Esophagus squamous epithelium (tissue), 5 donors: ENCODE results near the gene SNX5. TPM values are rescaled to one million over a fixed set of nuclear protein-coding genes. Genes with fewer than 3 reads are reported as not detected.

Source experiments
- DNase-seq: peaks from one replicate; lab custom pipeline; 2025; lab: John Stamatoyannopoulos, UW
- H3K27ac ChIP-seq, 4 donors: fragments of 200-600 bp; sonication (generic); one replicate each; pipeline ENCODE4 v1.5.1; 2016 to 2019; ENCODE audit warnings: mild to moderate bottlenecking in 1 of 4
- H3K27me3 ChIP-seq, 4 donors: fragments of 200-600 bp; sonication (generic); 1 replicate in 3 of 4; 2 replicates in 1 of 4; pipeline versions ENCODE4 v1.5.1 to v1.6.0; 2017 to 2021; ENCODE audit warnings: antibody characterized with exemption in 1 of 4
- H3K36me3 ChIP-seq, 3 donors: fragments of 200-600 bp; sonication (generic); one replicate each; pipeline ENCODE4 v1.5.1; 2016 to 2019
- H3K4me1 ChIP-seq, 3 donors: fragments of 200-600 bp; sonication (generic); one replicate each; pipeline ENCODE4 v1.5.1; 2017 to 2019
- H3K4me3 ChIP-seq, 4 donors: fragments of 200-600 bp; sonication (generic); 1 replicate in 3 of 4; 2 replicates in 1 of 4; pipeline ENCODE4 v1.5.1; 2016 to 2019; ENCODE audit warnings: mild to moderate bottlenecking in 2 of 4, moderate library complexity in 1 of 4
- H3K9me3 ChIP-seq, 3 donors: fragments of 200-600 bp; sonication (generic); one replicate each; pipeline ENCODE4 v1.5.1; 2016 to 2019
- CTCF ChIP-seq, 6 experiments: fragments of 450-650 bp in 4 of 6; fragments of 200-600 bp in 2 of 6; sonication (generic) in 2 of 6; IDR thresholded peaks; one replicate each; pipeline ENCODE4 v1.5.1; 2016 to 2019; ENCODE audit warnings: antibody characterized with exemption in 6 of 6, mild to moderate bottlenecking in 4 of 6, moderate library complexity in 4 of 6
- POLR2A ChIP-seq, 4 donors: fragments of 450-650 bp; IDR thresholded peaks; one replicate each; pipeline ENCODE4 v1.6.1; 2017; ENCODE audit warnings: antibody characterized with exemption in 4 of 4, mild to moderate bottlenecking in 4 of 4, moderate library complexity in 3 of 4
- WGBS, 2 donors: methylation state at CpG; one replicate each; pipeline ENCODE4 v1.1.5; 2018; 5-methylcytosine and 5-hydroxymethylcytosine counted together
- intact Hi-C: fragments of 100-400 bp; cut with DNase I; formaldehyde crosslinking; loops from one replicate; pipeline ENCODE4 v1.15.0; 2022
- total RNA-seq, 4 donors: library from RNA; depleted of rRNA; stranded (reverse); fragments of >200 nt; gene quantifications; one replicate each; pipeline ENCODE4 v1.1.0, GENCODE V29; 2016
- donor health status: DM: yes; HTN: yes; CAD: no.

The SNX5 gene
- total RNA-seq, 4 donors from 2014 or later, result 43.6 to 137 (median 98.5) TPM

DNA sequence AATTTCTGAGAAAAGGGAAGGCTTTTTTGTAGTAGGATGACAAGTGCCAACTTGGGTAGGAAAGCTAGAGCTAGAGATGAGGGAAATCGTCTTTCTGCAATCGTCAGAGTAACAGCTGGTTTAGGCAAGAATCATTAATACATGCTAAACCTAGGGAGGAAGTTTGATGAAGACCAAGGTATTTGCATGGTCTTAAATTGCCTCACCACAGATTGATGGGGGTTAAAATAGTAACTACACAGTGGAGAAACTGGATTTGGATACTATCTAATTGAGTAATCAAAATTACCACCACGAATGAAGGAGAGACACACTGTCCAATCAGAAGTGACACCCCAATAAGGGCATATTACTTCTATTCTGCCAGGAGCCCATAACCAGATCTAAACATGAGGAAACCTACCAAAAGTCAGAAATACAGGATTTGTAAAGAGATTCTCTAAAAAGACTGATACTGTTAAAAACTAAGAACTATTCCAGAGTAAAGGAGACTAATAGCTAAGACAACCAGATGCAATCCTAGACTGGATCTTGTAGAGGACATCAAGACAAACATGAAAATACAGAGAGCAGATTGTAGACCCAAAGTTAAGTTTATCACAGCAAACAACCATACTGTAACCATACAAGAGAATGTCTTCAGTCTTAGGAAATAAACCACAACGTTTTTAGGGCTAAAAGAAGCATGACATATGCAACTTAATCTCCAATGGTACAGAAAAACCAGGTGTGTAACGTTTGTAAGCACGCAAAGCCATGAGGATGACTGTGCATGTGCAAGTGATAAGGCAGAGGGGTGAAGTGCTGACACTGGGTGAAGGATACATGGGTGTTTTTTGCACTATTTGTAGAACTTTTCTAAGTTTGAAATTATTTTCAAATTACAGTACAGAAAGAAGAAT lies 21.8 kb downstream of the SNX5 start:
- TF ChIP-seq CTCF (IDR thresholded peaks at IDR 0.05) (no peak), POLR2A (IDR thresholded peaks at IDR 0.05) (no peak)
- no peak overlapping the region for H3K27ac ChIP-seq
- intact Hi-C loops, result no loop called here
- 71 to 74% methylated on average over 6 of the region's 6 CpGs for WGBS, 2 donors
- no peaks in the 10 kb centered on the region for H3K27me3 ChIP-seq
- DNase-seq, result no peak
- H3K4me3 ChIP-seq, result no peak overlapping the region
- H3K36me3 ChIP-seq, result peaks cover 23 to 100% (median 70%) of the 10 kb centered on the region in 3 donors
- no peaks in the 10 kb centered on the region for H3K4me1 ChIP-seq
- no peaks in the 10 kb centered on the region for H3K9me3 ChIP-seq

GRCh38 chr20:17946040-17946439 lies 22.6 kb downstream of the SNX5 start:
- H3K27ac ChIP-seq, result no peak overlapping the region
- TF ChIP-seq CTCF (IDR thresholded peaks at IDR 0.05), result no peak
- no peak overlapping the region for H3K4me3 ChIP-seq
- H3K27me3 ChIP-seq, result no peaks in the 10 kb centered on the region
- peaks cover 22 to 100% (median 69%) of the 10 kb centered on the region in 3 donors for H3K36me3 ChIP-seq
- H3K9me3 ChIP-seq, result no peaks in the 10 kb centered on the region
- no peaks in the 10 kb centered on the region for H3K4me1 ChIP-seq
- DNase-seq, result no peak
- 82 to 94% methylated on average over 5 of the region's 5 CpGs for WGBS, 2 donors
- intact Hi-C loops, result no loop called here

- DNase-seq, result no peak
- no peaks in the 10 kb centered on the region for H3K27me3 ChIP-seq
- no peak overlapping the region for H3K4me3 ChIP-seq
- intact Hi-C loops, result no loop called here
- H3K36me3 ChIP-seq, result peaks cover 14 to 98% (median 59%) of the 10 kb centered on the region in 3 donors
- 84 to 94% methylated on average over 4 of the region's 4 CpGs for WGBS, 2 donors
- no peaks in the 10 kb centered on the region for H3K4me1 ChIP-seq
- H3K9me3 ChIP-seq, result no peaks in the 10 kb centered on the region
- no peak overlapping the region for H3K27ac ChIP-seq
- no peak for TF ChIP-seq CTCF (IDR thresholded peaks at IDR 0.05)
- no peak for TF ChIP-seq POLR2A (IDR thresholded peaks at IDR 0.05)
Observed at GRCh38 chr20:17944854-17945474, 23.6 kb downstream of the SNX5 start.

DNA sequence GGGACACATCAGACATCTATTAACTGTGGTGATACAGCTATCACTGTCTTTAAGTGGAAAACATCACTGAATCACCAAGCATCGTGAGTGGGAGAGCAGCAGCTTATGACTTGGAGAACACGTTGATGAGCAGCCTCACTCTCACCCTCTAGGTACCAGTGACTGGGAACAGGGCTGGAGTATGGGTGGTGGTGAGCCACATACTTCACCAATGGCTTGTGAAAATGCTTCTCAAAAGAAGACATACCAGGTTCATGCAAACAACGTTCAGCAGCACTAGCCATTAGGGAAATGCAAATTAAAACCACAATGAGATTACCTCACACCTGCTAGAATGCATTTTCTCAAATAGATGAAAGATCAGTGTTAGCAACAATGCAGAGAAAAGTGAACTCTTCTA lies 25.3 kb downstream of the SNX5 start:
- Histone ChIP-seq H3K27me3 (no peaks in the 10 kb centered on the region), H3K9me3 (no peaks in the 10 kb centered on the region), H3K36me3 (peaks cover 8 to 82% (median 43%) of the 10 kb centered on the region in 3 donors), H3K4me1 (peaks cover 0 to 13% (median 8%) of the 10 kb centered on the region in 3 donors), H3K27ac (no peak overlapping the region), H3K4me3 (no peak overlapping the region)
- DNase-seq, result no peak
- WGBS, 2 donors, result 39 to 61% methylated on average over 3 of the region's 3 CpGs
- intact Hi-C loops, result no loop called here
- TF ChIP-seq CTCF (IDR thresholded peaks at IDR 0.05), result no peak
- no peak for TF ChIP-seq POLR2A (IDR thresholded peaks at IDR 0.05)

- no peak for DNase-seq
- H3K4me1 ChIP-seq, result peaks cover 0 to 29% (median 15%) of the 10 kb centered on the region in 3 donors
- 65 to 69% methylated on average over 3 of the region's 3 CpGs for WGBS, 2 donors
- no peaks in the 10 kb centered on the region for H3K27me3 ChIP-seq
- no peak overlapping the region for H3K4me3 ChIP-seq
- H3K27ac ChIP-seq, result no peak overlapping the region
- no peaks in the 10 kb centered on the region for H3K9me3 ChIP-seq
- TF ChIP-seq POLR2A (IDR thresholded peaks at IDR 0.05), result no peak
- TF ChIP-seq CTCF (IDR thresholded peaks at IDR 0.05), result no peak
- intact Hi-C loops, result no loop called here
- peaks cover 8 to 67% (median 33%) of the 10 kb centered on the region in 3 donors for H3K36me3 ChIP-seq
Observed at GRCh38 chr20:17941826-17942196, 26.8 kb downstream of the SNX5 start.
